ENCODE measurements around the gene GALNT2. TPM values are rescaled to one million over a fixed set of nuclear protein-coding genes. Genes with fewer than 3 reads are reported as not detected.

The GALNT2 gene
- total RNA-seq, 1 donor from 2014 or later = 58.0 TPM

GRCh38 chr1:230112782-230113181 lies 45.7 kb downstream of the GALNT2 start:
- Mint-ChIP-seq H3K9me3 (no peaks in the 10 kb centered on the region), H3K27me3 (ENCODE audit: low read depth) (no peaks in the 10 kb centered on the region), H3K4me3 (peak overlapping the region; percentile 24), H3K4me1 (peaks cover 61% of the 10 kb centered on the region), H3K27ac (ENCODE audit: unreplicated experiment) (peak overlapping the region; percentile 82), H3K36me3 (ENCODE audit: low read depth) (peaks cover 6% of the 10 kb centered on the region)
- DNase-seq (ENCODE audit: low read depth, low spot score) = no peak
- no peak for TF ChIP-seq CTCF (conservative IDR thresholded peaks at IDR 0.05)

- Mint-ChIP-seq H3K9me3 (no peaks in the 10 kb centered on the region), H3K27me3 (ENCODE audit: low read depth) (no peaks in the 10 kb centered on the region), H3K27ac (ENCODE audit: unreplicated experiment) (peak overlapping the region; percentile 82), H3K4me1 (peaks cover 61% of the 10 kb centered on the region), H3K4me3 (no peak overlapping the region), H3K36me3 (ENCODE audit: low read depth) (peaks cover 6% of the 10 kb centered on the region)
- DNase-seq (ENCODE audit: low read depth, low spot score) = no peak
- TF ChIP-seq CTCF (conservative IDR thresholded peaks at IDR 0.05) = no peak
Measured at GRCh38 chr1:230113235-230113592, 46.2 kb downstream of the GALNT2 start.

GRCh38 chr1:230113593-230114236 lies 46.7 kb downstream of the GALNT2 start:
- H3K4me1 Mint-ChIP-seq = peaks cover 57% of the 10 kb centered on the region
- H3K27me3 Mint-ChIP-seq (ENCODE audit: low read depth) = no peaks in the 10 kb centered on the region
- TF ChIP-seq CTCF (conservative IDR thresholded peaks at IDR 0.05) = no peak
- peak overlapping the region; percentile 47 for H3K27ac Mint-ChIP-seq (ENCODE audit: unreplicated experiment)
- no peak overlapping the region for H3K4me3 Mint-ChIP-seq
- H3K9me3 Mint-ChIP-seq = no peaks in the 10 kb centered on the region
- no peak for DNase-seq (ENCODE audit: low read depth, low spot score)
- peaks cover 6% of the 10 kb centered on the region for H3K36me3 Mint-ChIP-seq (ENCODE audit: low read depth)

GRCh38 chr1:230114237-230114651 lies 47.2 kb downstream of the GALNT2 start:
- TF ChIP-seq CTCF (conservative IDR thresholded peaks at IDR 0.05) = no peak
- Mint-ChIP-seq H3K4me1 (peaks cover 55% of the 10 kb centered on the region), H3K4me3 (no peak overlapping the region), H3K27me3 (ENCODE audit: low read depth) (no peaks in the 10 kb centered on the region), H3K27ac (ENCODE audit: unreplicated experiment) (peak overlapping the region; percentile 47), H3K9me3 (no peaks in the 10 kb centered on the region), H3K36me3 (ENCODE audit: low read depth) (peaks cover 6% of the 10 kb centered on the region)
- no peak for DNase-seq (ENCODE audit: low read depth, low spot score)

- Mint-ChIP-seq H3K36me3 (ENCODE audit: low read depth) (peaks cover 11% of the 10 kb centered on the region), H3K4me1 (peaks cover 40% of the 10 kb centered on the region), H3K4me3 (no peak overlapping the region), H3K27ac (ENCODE audit: unreplicated experiment) (no peak overlapping the region), H3K9me3 (no peaks in the 10 kb centered on the region), H3K27me3 (ENCODE audit: low read depth) (no peaks in the 10 kb centered on the region)
- no peak for DNase-seq (ENCODE audit: low read depth, low spot score)
- TF ChIP-seq CTCF (conservative IDR thresholded peaks at IDR 0.05) = no peak
Measured at GRCh38 chr1:230117694-230118093, 50.7 kb downstream of the GALNT2 start.

Measured in neural crest cell (in vitro differentiated cells).